Lung (tissue), 12 donors: ENCODE data around the gene TRIM71. TPM values are rescaled to one million over a fixed set of nuclear protein-coding genes. Genes with fewer than 3 reads are reported as not detected.

Source experiments
- ATAC-seq: fragments of 200-7000 bp; cut with Tn5 transposase; one replicate; pipeline ENCODE4 v1.9.1; 2020; ENCODE audit warnings: moderate number of reproducible peaks; ENCODE audit not compliant: insufficient read depth, low FRiP score
- DNase-seq, 3 donors: peaks; one replicate each; pipeline ENCODE4 v3.0.0-alpha.2; 2013 to 2017
- H3K27ac ChIP-seq, 2 donors: one replicate each; pipeline ENCODE4 v1.5.1; 2013; ENCODE audit warnings: mild to moderate bottlenecking in 2 of 2, moderate library complexity in 2 of 2, control low read depth in 1 of 2, inconsistent platforms in 1 of 2, low read depth in 1 of 2, low read length in 1 of 2
- H3K27me3 ChIP-seq, 3 donors: one replicate each; pipeline ENCODE4 v1.5.1; 2013; ENCODE audit warnings: low read length in 2 of 3; ENCODE audit not compliant: control insufficient read depth in 3 of 3, insufficient read depth in 3 of 3
- H3K36me3 ChIP-seq, 4 donors: one replicate each; pipeline ENCODE4 v1.5.1; 2013; ENCODE audit warnings: low read length in 4 of 4, mild to moderate bottlenecking in 1 of 4, moderate library complexity in 1 of 4; ENCODE audit not compliant: control insufficient read depth in 4 of 4, insufficient read depth in 4 of 4
- H3K4me1 ChIP-seq, 5 donors: one replicate each; pipeline ENCODE4 v1.5.1; 2013; ENCODE audit warnings: low read length in 5 of 5, mild to moderate bottlenecking in 2 of 5, moderate library complexity in 1 of 5; ENCODE audit not compliant: control insufficient read depth in 5 of 5, insufficient read depth in 5 of 5
- H3K4me3 ChIP-seq: one replicate; pipeline ENCODE4 v1.5.1; 2013; ENCODE audit warnings: mild to moderate bottlenecking, control low read depth, moderate library complexity
- H3K9ac ChIP-seq, 2 donors: one replicate each; pipeline ENCODE4 v1.5.1; 2013; ENCODE audit warnings: low read length in 2 of 2, control low read depth in 1 of 2; ENCODE audit not compliant: insufficient read depth in 1 of 2
- H3K9me3 ChIP-seq, 4 donors: one replicate each; pipeline ENCODE4 v1.5.1; 2013; ENCODE audit warnings: low read length in 3 of 4, mild to moderate bottlenecking in 1 of 4, moderate library complexity in 1 of 4; ENCODE audit not compliant: control insufficient read depth in 4 of 4, insufficient read depth in 3 of 4
- CTCF ChIP-seq: IDR thresholded peaks from 2 replicates; pipeline ENCODE4 v1.5.1; 2012; ENCODE audit warnings: mild to moderate bottlenecking; ENCODE audit errors: control extremely low read depth, extremely low read depth
- WGBS, 2 donors: extraction: QIAGEN DNeasy Blood & Tissue Kit; methylation state at CpG; one replicate each; pipeline ENCODE4 v1.1.7; 2013; 5-methylcytosine and 5-hydroxymethylcytosine counted together
- polyA plus RNA-seq, 2 donors: library from polyadenylated mRNA; stranded (reverse); fragments of 200-250 nt; gene quantifications; one replicate each; pipeline ENCODE4 v1.2.1, GENCODE V29; 2013
- total RNA-seq, 2 donors: library from RNA; depleted of rRNA in 1 of 2; stranded (reverse); fragments of >200 nt in 1 of 2; gene quantifications; one replicate each; pipeline ENCODE4 v1.2.1, GENCODE V29; 2014 to 2021
- donor health status: control.
- donor health status: control.
- donor health status: Bipolar disorder and iron deficiency.
- donor health status: healthy.
- donor health status: DM: yes; HTN: yes; CAD: no.

Gene TRIM71
- total and polyA plus RNA-seq, 4 donors = 0.45 to 9.9 (median 2.0) TPM

- TF ChIP-seq CTCF = no peak
- Histone ChIP-seq H3K36me3 (no peaks in the 10 kb centered on the region), H3K27me3 (peaks cover 4 to 9% (median 9%) of the 10 kb centered on the region in 3 donors), H3K9me3 (peaks cover 0 to 2% (median 0%) of the 10 kb centered on the region in 4 donors), H3K27ac (peak overlapping the region in 1 of 2 donors; percentile 65), H3K4me1 (peaks cover 0 to 27% (median 4%) of the 10 kb centered on the region in 5 donors), H3K9ac (peak overlapping the region in 1 of 2 donors; percentile 13), H3K4me3 (peak overlapping the region; percentile 51)
- ATAC-seq (no peak), DNase-seq (peak; percentile 73 to 81 (median 78))
- WGBS, 2 donors = 0 to 1% methylated on average over 77 to 85 of the region's 85 CpGs
Measured at GRCh38 chr3:32816439-32817256, 1.1 kb upstream of the TRIM71 start.

DNA sequence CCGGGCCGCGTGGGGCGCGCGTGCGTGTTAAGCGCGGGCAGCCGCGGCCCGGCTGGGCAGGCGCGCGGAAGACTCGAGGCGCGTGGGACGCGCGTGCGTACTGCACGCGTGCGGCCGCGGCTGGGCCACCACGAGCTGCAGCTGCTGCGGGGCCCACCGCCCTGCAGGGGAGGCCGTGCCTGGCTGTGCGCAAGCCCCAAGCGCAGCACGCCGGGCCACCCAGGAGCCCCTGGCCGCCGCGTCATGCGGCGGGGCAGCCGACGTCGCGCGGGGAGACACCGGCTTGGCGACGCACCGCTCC, 590 bp upstream of the TRIM71 start:
- H3K27me3 ChIP-seq = peaks cover 4 to 9% (median 9%) of the 10 kb centered on the region in 3 donors
- TF ChIP-seq CTCF = no peak
- H3K9me3 ChIP-seq = peaks cover 0 to 2% (median 0%) of the 10 kb centered on the region in 4 donors
- ATAC-seq (peak; percentile 6), DNase-seq (peak in 2 of 3 donors; percentile 54 to 68)
- H3K9ac ChIP-seq = no peak overlapping the region
- no peak overlapping the region for H3K27ac ChIP-seq
- peaks cover 0 to 31% (median 4%) of the 10 kb centered on the region in 5 donors for H3K4me1 ChIP-seq
- H3K4me3 ChIP-seq = peak overlapping the region; percentile 51
- WGBS, 2 donors = 0 to 3% methylated on average over 31 to 49 of the region's 49 CpGs
- H3K36me3 ChIP-seq = no peaks in the 10 kb centered on the region

- WGBS, 2 donors = 3% methylated on average over 100 to 111 of the region's 111 CpGs
- H3K36me3 ChIP-seq = no peaks in the 10 kb centered on the region
- peaks cover 0 to 31% (median 4%) of the 10 kb centered on the region in 5 donors for H3K4me1 ChIP-seq
- ATAC-seq (peak; percentile 5), DNase-seq (peak in 2 of 3 donors; percentile 26 to 45)
- H3K27ac ChIP-seq = peak overlapping the region in 1 of 2 donors; percentile 83
- H3K27me3 ChIP-seq = peaks cover 4 to 9% (median 9%) of the 10 kb centered on the region in 3 donors
- peaks cover 0 to 2% (median 0%) of the 10 kb centered on the region in 4 donors for H3K9me3 ChIP-seq
- no peak for TF ChIP-seq CTCF
- no peak overlapping the region for H3K9ac ChIP-seq
- peak overlapping the region; percentile 51 for H3K4me3 ChIP-seq
Measured at GRCh38 chr3:32818229-32818969, 602 bp downstream of the TRIM71 start.
